HG03460 (cell line): ENCODE data around the gene ZDHHC22.

ENCODE experiments used
- ATAC-seq: cut with Tn5 transposase; IDR thresholded peaks from one replicate; pipeline ENCODE4 v1.9.1; 2021; ENCODE audit not compliant: unreplicated experiment

The ZDHHC22 gene

DNA sequence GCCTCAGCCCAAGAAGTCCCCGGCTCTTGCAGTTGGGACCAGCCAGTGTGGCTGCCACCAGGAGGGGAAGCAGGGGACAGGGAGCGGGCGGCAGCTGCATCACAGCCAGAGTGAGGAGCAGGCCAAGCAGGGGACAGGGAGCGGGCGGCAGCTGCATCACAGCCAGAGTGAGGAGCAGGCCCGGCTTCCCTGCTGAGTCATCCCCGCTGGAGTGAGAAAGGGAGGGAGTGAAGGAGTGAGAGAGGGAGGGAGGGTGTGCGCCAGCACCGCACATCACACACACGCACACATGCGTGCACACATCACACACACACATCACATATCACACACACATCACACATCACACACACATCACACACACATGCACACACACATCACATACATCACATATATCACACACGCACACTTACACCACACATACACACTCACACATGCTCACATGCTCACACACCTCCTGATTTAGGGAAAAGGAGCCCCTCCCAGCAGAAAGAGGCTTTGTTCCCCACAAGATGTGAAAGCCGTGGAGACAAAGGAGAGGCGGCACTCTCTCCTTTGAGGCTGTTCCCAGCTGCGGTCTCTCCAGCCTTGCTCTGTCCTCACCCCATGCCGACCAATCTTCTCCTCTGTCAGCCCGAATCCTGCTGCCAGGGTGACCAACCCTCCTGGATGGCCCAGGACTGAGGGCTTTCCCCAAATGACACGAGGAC, 16.7 kb upstream of the ZDHHC22 start:
- no peak for ATAC-seq

DNA sequence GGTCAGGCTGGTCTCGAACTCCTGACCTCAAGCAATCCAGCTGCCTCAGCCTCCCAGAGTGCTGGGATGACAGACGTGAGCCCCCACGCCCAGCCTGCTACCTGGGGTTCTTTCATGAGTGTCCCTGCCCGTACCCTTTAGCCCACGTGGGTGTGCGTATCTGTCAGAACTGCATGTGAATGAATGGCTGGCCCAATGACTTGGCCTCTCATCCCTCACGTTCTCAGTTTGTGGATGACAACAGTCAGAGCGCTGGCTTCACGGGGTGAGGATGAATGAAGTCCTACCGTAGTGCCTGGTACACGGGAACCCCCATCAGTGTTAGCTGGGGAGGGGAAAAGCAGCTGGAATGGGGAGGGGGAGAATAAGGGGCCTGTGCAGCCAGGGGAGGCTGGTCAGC, 16.1 kb upstream of the ZDHHC22 start:
- no peak for ATAC-seq

DNA sequence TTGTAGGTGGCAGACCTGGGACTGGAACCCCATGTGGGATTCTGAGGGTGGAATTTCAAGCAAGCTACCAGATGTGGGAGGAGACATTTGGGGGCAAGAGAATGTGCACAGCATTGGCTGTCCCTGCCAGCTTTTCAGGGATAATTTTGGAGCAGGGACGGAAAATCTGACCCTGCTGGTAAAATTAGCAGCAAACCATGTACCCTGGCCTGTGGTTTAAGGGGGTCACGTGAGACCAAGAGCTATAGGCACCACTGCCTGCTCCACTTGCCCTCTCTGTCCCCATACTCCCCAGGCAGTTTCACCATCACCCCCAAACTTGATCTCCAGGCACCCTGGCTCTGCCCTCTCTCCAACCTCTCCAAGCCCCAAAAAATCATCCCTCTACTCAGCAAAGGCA, 13.5 kb upstream of the ZDHHC22 start:
- no peak for ATAC-seq

GRCh38 chr14:77154421-77154820, 12.8 kb upstream of the ZDHHC22 start:
- no peak for ATAC-seq

DNA sequence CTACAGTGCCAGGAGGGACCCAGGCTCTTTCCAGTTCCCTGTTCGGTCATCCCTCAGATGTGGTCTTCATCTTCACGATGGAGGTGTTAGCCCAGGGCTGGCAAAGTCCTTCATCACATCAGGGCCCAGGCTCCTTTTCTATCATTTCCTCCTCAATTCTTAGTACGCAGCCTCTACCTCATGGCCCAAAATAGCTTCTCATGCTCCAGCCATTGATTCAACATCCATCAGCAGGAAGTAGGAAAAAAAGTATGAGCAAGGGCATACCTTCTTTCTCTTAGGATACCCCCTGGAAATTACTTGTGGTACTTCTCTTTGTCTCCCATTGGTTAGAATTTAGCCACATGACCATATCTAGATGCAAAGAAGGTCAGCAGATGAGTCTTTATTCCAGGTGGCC, 12.2 kb upstream of the ZDHHC22 start:
- no peak for ATAC-seq

- ATAC-seq: no peak
These were observed 10.5 kb upstream of the ZDHHC22 start for GRCh38 chr14:77151918-77152588.

DNA sequence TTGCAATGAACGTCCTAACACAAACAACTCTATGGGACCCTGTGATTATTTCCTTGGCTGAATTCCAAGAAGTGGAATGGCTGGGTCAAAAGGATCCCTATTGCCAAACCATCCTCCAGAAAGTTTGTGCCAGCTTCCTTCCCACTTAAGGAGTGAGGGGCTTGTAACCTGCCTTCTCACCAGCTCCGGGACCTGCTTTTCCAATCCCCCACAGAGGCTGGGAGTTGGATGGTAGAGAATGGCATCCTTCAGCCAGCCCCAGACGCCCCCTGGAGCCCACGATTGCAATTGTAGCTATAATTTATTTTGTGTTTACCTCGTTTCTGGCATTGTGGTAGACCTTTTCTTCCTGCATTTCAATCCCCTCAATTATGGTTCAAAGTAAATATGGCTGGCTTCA, 9.7 kb upstream of the ZDHHC22 start:
- no peak for ATAC-seq

GRCh38 chr14:77148510-77149231, 7.1 kb upstream of the ZDHHC22 start:
- ATAC-seq: no peak

- ATAC-seq: no peak
These were observed 4.6 kb upstream of the ZDHHC22 start for GRCh38 chr14:77145975-77146740.

- ATAC-seq: no peak
These were observed 3.0 kb upstream of the ZDHHC22 start for GRCh38 chr14:77144412-77145115.

DNA sequence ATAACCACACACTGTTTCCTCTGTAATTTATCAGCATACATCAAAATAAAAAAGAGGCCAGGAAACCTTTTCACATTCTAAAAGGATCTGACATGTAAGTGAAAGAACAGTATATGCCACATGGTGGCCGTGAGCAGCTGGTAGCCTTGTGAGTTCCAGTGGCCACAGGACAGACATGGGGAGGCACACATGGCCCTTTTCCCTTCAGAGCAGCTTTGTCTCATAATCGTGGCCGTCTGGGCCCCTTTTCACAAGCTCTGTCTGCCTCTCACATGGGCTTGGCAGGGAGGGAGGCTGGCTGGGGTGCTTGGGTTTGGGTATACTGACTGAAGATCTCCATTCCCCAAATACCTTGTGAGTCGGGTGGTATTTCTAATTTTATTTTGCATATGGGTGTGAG, 1.5 kb upstream of the ZDHHC22 start:
- ATAC-seq: no peak

- ATAC-seq: no peak
These were observed 612 bp upstream of the ZDHHC22 start for GRCh38 chr14:77142005-77142800.

- no peak for ATAC-seq
These were observed 1.0 kb downstream of the ZDHHC22 start for GRCh38 chr14:77140359-77141213.

DNA sequence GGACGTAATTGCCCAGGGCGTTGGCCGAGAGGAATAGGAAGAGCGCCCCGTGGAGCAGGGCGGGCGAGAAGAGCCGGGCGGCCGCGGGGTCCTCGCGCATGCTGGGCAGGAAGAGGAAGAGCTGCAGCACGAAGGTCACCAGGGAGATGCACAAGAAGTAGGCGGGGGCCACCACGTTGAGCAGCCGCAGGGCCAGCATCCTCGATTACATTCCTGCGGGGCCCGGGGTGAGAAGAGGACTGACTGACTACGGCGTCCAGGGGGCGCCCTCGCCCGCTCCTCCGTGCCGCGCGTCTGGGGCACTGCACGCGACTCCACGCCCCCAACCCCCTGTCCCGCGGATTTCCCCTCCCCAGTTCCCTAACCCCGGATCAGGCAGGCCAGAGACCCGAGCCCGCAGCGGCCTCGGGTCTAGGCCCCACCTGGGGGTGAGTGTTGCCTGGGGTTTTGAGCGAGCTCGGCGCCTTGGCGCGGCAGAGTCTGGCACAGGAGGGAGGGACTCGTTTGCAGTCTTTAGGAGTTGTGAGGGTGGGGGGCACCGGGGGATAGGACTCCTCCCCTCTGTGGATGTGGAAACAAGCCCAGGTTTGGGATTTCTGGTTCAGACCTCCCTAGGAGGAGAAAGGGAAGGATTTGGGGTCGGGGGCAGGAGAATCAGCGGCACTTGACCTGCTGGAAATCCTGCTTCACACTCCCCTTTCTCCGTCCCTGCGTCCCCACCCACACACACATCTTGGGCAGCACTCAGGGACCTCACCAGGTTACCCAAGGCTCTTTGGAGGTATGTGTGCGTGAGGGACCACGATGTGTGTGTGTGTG, 1.8 kb downstream of the ZDHHC22 start:
- ATAC-seq: no peak

GRCh38 chr14:77139022-77139421, 2.6 kb downstream of the ZDHHC22 start:
- ATAC-seq: no peak

DNA sequence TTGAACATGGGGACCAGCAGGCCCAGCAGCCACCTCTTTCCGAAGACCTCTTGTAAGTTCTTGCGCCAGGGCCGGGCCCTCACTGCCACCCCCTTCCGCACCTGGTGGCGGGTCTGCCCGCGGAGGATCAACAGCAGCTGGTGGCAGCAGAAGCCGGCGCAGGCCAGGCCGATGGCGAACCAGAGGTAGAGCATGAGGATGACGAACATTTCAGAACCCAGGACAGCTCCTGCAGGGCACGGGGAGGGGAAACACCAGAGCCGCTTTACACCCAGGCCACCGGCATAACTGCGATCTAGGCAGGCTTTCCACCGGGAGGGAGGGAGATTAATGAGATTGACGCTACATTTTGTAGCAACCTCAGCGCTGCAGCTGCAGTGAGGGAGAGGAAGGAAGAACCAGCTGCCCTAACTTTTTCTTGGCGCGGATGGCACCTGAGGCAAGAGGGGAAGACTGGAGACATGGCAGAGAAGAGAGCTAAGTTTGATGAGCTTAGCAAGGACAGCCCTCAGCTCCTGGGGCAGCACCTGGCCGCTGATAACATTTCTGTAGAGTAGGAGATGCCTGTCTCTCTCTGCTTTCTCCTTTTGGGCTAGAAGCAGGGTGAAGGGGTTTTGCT, 7.8 kb downstream of the ZDHHC22 start:
- ATAC-seq: peak; percentile 59

DNA sequence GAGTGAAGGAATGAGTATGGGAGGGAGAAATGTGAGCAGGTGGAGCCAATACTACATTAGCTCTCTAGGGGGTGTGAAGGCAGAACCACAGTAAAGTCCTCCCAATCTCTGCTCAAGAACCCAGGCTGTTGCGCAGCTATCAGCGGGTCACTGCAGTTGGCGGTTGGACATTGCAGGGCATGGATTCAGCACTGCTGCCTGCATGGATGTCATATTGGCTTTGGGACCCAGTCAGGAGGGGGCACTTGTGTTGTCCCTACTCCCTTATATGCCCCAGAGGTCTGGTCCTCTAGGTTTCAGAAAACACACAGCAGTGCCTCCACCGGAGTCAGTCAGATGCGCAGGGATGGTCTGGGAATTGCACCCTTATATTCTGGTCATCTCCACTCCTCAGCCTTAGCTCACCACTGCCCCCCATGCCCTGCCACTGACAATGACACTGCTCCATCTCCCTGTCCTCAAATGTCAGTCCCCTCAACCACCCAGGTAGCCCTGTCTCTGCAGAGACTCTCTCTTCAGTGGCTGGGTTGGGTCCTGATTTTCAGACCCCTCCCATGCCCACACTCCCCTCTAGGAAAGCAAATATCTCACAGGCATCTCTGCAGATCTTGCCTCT, 9.6 kb downstream of the ZDHHC22 start:
- ATAC-seq: no peak
